Activated naive CD8-positive, alpha-beta T cell treated with anti-CD3 and anti-CD28 coated beads, Interleukin-2, amount 10 ng/mL, durations not matched to agents 7 days and 5 days (primary cell): ENCODE measurements around the gene AQP6. TPM values are rescaled to one million over a fixed set of nuclear protein-coding genes. Genes with fewer than 3 reads are reported as not detected.
A peak's percentile ranks its signal among the peaks of the same experiment; 100 is the strongest.

ENCODE experiments used
- ATAC-seq: fragments of 150-1000 bp; cut with Tn5 transposase; one replicate; pipeline ENCODE4 v1.10.0; 2021; ENCODE audit warnings: low read depth, moderate library complexity
- POLR2A ChIA-PET: fragments of 350-600 bp; sonication (Branson Sonifier 250); formaldehyde crosslinking; loops from one replicate; lab custom pipeline; 2021; ENCODE audit warnings: antibody characterized with exemption; lab: Charles Lee
- DNase-seq: peaks from one replicate; pipeline ENCODE4 v3.0.0; 2021
- H3K27ac Mint-ChIP-seq: one replicate; pipeline ENCODE4 v1.8.0; 2022; ENCODE audit warnings: mild to moderate bottlenecking, mixed read lengths
- H3K27me3 Mint-ChIP-seq: one replicate; pipeline ENCODE4 v1.8.0; 2022; ENCODE audit warnings: mild to moderate bottlenecking, moderate library complexity, mixed read lengths
- H3K36me3 Mint-ChIP-seq: one replicate; pipeline ENCODE4 v1.8.0; 2021; ENCODE audit warnings: mild to moderate bottlenecking, mixed read lengths
- H3K4me1 Mint-ChIP-seq: one replicate; pipeline ENCODE4 v1.8.0; 2021; ENCODE audit warnings: mixed read lengths
- H3K4me3 Mint-ChIP-seq: one replicate; pipeline ENCODE4 v1.8.0; 2022; ENCODE audit warnings: mild to moderate bottlenecking, moderate library complexity, mixed read lengths
- H3K9me3 Mint-ChIP-seq: one replicate; pipeline ENCODE4 v1.8.0; 2021; ENCODE audit warnings: mixed read lengths
- total RNA-seq, 2 experiments: library from RNA; stranded (reverse); gene quantifications; one replicate each; pipeline ENCODE4 v1.2.3, GENCODE V29; 2021

AQP6 gene
- total RNA-seq, 2 experiments from 2014 or later: not detected

- Mint-ChIP-seq H3K27ac (no peak overlapping the region), H3K4me3 (no peak overlapping the region), H3K36me3 (no peaks in the 10 kb centered on the region), H3K4me1 (peaks cover 8% of the 10 kb centered on the region), H3K27me3 (peaks cover 56% of the 10 kb centered on the region), H3K9me3 (no peaks in the 10 kb centered on the region)
- DNase-seq (no peak), ATAC-seq (no peak)
- POLR2A ChIA-PET: no interaction called here
These were observed 8.6 kb upstream of the AQP6 start for GRCh38 chr12:49963976-49964815.

DNA sequence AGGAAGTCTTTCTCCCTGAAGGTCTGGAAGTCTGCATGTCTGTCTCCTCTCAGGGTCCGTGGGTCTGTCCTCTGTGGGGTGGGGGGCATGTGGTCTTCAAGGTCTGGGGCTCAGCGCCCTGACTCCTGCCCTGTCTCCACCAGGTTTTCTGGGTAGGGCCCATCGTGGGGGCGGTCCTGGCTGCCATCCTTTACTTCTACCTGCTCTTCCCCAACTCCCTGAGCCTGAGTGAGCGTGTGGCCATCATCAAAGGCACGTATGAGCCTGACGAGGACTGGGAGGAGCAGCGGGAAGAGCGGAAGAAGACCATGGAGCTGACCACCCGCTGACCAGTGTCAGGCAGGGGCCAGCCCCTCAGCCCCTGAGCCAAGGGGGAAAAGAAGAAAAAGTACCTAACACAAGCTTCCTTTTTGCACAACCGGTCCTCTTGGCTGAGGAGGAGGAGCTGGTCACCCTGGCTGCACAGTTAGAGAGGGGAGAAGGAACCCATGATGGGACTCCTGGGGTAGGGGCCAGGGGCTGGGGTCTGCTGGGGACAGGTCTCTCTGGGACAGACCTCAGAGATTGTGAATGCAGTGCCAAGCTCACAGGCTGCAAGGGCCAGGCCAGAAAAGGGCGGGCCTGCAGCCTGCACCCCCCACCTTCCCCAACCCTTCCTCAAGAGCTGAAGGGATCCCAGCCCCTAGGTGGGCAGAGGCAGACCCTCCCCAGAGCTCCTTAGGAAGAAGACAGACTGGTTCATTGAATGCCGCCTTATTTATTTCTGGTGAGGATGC is 7.7 kb upstream of the AQP6 start:
- Mint-ChIP-seq H3K27ac (no peak overlapping the region), H3K27me3 (peaks cover 48% of the 10 kb centered on the region), H3K9me3 (no peaks in the 10 kb centered on the region), H3K4me3 (no peak overlapping the region), H3K36me3 (no peaks in the 10 kb centered on the region), H3K4me1 (peaks cover 8% of the 10 kb centered on the region)
- DNase-seq (no peak), ATAC-seq (no peak)
- POLR2A ChIA-PET: no interaction called here

DNA sequence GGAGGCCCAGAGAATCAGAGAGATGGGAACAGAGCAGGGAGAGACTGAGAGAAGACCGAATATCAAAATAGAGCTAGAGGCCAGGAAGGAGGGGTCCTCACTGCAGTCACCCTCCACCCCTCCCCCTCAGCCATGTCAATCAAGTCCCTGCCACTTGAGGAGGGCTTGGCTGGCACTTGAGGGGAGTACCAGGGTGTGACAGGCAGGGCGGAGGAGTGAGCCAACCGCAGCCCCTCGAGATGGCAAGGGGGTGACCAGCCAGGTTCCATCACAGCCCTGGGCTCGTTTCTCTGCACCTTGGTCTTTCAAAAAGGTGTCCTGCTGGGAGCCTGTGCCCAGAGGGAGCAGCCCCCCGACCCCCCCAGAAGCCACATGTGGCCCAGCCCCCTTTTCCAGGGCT is 6.9 kb upstream of the AQP6 start:
- Mint-ChIP-seq H3K36me3 (no peaks in the 10 kb centered on the region), H3K4me1 (peaks cover 3% of the 10 kb centered on the region), H3K27ac (no peak overlapping the region), H3K9me3 (no peaks in the 10 kb centered on the region), H3K4me3 (no peak overlapping the region), H3K27me3 (peaks cover 40% of the 10 kb centered on the region)
- ATAC-seq (no peak), DNase-seq (peak; percentile 30)
- POLR2A ChIA-PET: no interaction called here

DNA sequence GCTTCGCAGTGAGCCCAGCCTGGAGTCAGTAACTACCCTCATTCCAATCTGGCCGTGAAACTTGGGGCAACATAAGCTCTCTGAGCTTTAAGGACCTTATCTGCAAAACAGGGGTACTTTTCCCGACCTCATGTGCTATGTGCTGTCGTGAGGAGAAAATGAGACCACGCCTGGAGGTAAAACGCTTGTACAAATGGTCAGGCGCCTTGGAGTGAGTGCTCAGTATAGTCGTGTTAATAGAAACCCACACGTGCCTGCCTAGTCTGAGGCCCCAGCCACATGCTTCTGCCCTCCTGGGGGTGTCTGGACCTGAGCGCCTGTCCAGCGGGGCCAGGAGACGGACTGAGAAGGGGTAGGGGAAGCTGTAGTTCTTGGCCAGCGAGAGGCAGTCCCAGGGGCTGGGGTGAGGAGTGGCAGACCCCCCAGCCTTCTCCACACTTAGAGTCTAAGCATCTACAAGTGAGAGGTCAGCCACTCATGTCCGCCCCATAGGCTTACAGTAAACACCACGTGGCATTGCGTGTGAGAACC is 6.2 kb upstream of the AQP6 start:
- DNase-seq (no peak), ATAC-seq (no peak)
- Mint-ChIP-seq H3K27me3 (peaks cover 38% of the 10 kb centered on the region), H3K4me3 (peak overlapping the region; percentile 29), H3K36me3 (no peaks in the 10 kb centered on the region), H3K4me1 (peaks cover 3% of the 10 kb centered on the region), H3K27ac (no peak overlapping the region), H3K9me3 (no peaks in the 10 kb centered on the region)
- POLR2A ChIA-PET: interaction anchor here (0.9 to 1.4 kb wide), 3 partner anchors 90 to 118 kb away, joined by 3 to 7 read pairs (median 3); partner anchors contain the start of gene SMARCD1

GRCh38 chr12:49967042-49967776 is 5.5 kb upstream of the AQP6 start:
- peaks cover 3% of the 10 kb centered on the region for H3K4me1 Mint-ChIP-seq
- no peak overlapping the region for H3K27ac Mint-ChIP-seq
- peaks cover 36% of the 10 kb centered on the region for H3K27me3 Mint-ChIP-seq
- ATAC-seq (peak; percentile 90), DNase-seq (peak; percentile 97)
- POLR2A ChIA-PET: interaction anchor here (0.9 to 1.4 kb wide), 4 partner anchors 53 to 118 kb away, joined by 3 to 7 read pairs (median 3); partner anchors contain the start of gene SMARCD1
- peak overlapping the region; percentile 61 for H3K4me3 Mint-ChIP-seq
- no peaks in the 10 kb centered on the region for H3K36me3 Mint-ChIP-seq
- H3K9me3 Mint-ChIP-seq: no peaks in the 10 kb centered on the region

GRCh38 chr12:49967777-49968250 is 4.9 kb upstream of the AQP6 start:
- no peaks in the 10 kb centered on the region for H3K9me3 Mint-ChIP-seq
- no peaks in the 10 kb centered on the region for H3K36me3 Mint-ChIP-seq
- POLR2A ChIA-PET: interaction anchor here (1.0 to 1.4 kb wide), 3 partner anchors 53 to 91 kb away, joined by 3 to 7 read pairs (median 3); no protein-coding TSS in a partner anchor
- no peak overlapping the region for H3K27ac Mint-ChIP-seq
- no peak for DNase-seq
- no peak for ATAC-seq
- peaks cover 3% of the 10 kb centered on the region for H3K4me1 Mint-ChIP-seq
- H3K4me3 Mint-ChIP-seq: peak overlapping the region; percentile 61
- H3K27me3 Mint-ChIP-seq: peaks cover 30% of the 10 kb centered on the region

DNA sequence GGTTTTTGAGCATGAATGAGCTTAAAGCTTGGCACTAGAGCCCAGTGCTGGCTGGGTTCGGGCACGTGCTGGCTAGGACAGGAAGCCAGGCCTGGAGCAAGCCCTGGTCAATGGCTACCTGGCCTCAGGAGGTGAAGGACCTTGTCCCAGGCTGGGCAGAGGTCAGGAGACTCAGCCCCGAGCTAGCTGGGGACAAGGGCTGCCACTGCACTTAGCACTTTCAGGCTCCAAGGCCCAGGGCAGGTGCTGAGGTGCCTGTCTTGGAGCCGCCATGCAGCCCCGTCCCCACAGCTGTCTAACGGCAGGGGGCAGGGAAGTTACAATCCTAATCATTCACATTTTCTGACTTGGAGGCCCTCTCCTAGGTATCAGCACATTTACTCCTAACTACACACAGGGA is 4.3 kb upstream of the AQP6 start:
- Mint-ChIP-seq H3K4me3 (no peak overlapping the region), H3K4me1 (peaks cover 3% of the 10 kb centered on the region), H3K27ac (no peak overlapping the region), H3K36me3 (no peaks in the 10 kb centered on the region), H3K9me3 (no peaks in the 10 kb centered on the region), H3K27me3 (peaks cover 26% of the 10 kb centered on the region)
- ATAC-seq (no peak), DNase-seq (no peak)
- POLR2A ChIA-PET: interaction anchor here (0.6 to 1.1 kb wide), 2 partner anchors 52 to 210 kb away, joined by 3 read pairs; no protein-coding TSS in a partner anchor

- POLR2A ChIA-PET: interaction anchor here (1.0 kb wide), 1 partner anchor 81 kb away, joined by 3 read pairs; no protein-coding TSS in a partner anchor
- ATAC-seq (no peak), DNase-seq (no peak)
- H3K27me3 Mint-ChIP-seq: peaks cover 21% of the 10 kb centered on the region
- no peaks in the 10 kb centered on the region for H3K36me3 Mint-ChIP-seq
- peaks cover 3% of the 10 kb centered on the region for H3K4me1 Mint-ChIP-seq
- no peak overlapping the region for H3K27ac Mint-ChIP-seq
- H3K4me3 Mint-ChIP-seq: no peak overlapping the region
- no peaks in the 10 kb centered on the region for H3K9me3 Mint-ChIP-seq
These were observed 3.7 kb upstream of the AQP6 start for GRCh38 chr12:49969027-49969426.

DNA sequence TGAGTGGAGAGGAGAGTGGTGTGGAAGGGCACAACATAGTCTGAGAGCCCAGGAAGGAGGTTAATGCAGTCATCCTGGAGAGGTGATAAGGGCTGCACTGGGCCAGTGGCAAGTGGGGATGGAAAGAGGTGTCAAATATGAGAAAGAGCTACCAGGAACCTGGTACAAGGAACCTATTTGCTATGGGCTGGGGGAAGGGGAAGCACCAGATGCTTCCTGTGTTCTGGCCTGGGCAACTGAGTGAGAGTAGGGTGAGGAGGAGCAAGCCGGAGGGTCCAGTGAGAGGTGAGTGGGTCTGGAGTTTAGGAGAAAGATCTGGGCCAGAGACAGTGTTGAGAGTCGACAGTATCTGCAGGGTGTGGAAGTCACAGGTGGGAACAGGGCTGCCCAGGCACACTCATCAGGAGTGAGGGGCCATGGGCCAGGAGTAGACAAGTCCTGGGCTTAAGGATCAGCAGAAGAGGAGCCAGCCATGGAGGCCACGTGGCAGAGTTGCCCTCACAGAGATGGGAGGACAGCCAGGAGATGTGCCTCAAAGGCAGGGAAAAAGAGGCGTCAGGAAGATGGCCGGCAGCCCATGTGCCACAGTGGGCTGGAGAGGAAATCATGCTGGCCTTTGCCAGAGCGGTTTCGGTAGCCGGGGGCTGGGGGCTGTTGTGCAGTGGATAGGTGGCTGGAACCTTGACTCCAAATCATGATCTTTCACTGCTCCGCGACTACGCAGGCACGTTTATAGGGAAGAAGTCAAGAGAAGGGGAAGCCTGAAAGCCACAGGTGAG is 2.9 kb upstream of the AQP6 start:
- Mint-ChIP-seq H3K9me3 (no peaks in the 10 kb centered on the region), H3K4me3 (no peak overlapping the region), H3K4me1 (peaks cover 3% of the 10 kb centered on the region), H3K36me3 (no peaks in the 10 kb centered on the region), H3K27me3 (peaks cover 14% of the 10 kb centered on the region), H3K27ac (no peak overlapping the region)
- no peak for ATAC-seq
- no peak for DNase-seq
- POLR2A ChIA-PET: interaction anchor here (1.0 kb wide), 1 partner anchor 80 kb away, joined by 3 read pairs; no protein-coding TSS in a partner anchor

DNA sequence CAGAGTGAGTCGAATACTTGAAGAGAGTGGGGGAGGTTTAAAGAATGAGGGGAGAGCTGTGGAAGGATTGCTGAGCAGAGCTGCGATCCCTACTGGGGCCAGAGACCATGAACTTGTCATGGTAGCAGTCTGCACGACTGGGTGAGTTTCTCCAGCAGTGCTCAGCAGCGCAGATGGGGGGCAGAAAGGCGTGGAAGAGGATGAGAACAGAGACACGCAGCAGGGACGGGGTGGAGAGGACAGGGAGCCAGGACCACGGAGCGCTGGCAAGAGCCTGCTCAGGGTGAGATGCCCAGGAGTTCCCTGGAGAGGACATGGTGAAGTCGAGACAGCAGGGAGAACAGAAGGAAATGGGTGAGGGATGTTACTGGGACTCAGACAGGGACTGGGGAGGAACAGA is 2.1 kb upstream of the AQP6 start:
- no peak for DNase-seq
- H3K4me3 Mint-ChIP-seq: no peak overlapping the region
- peaks cover 13% of the 10 kb centered on the region for H3K27me3 Mint-ChIP-seq
- H3K36me3 Mint-ChIP-seq: no peaks in the 10 kb centered on the region
- H3K4me1 Mint-ChIP-seq: peaks cover 3% of the 10 kb centered on the region
- POLR2A ChIA-PET: no interaction called here
- H3K9me3 Mint-ChIP-seq: no peaks in the 10 kb centered on the region
- ATAC-seq: no peak
- H3K27ac Mint-ChIP-seq: no peak overlapping the region

GRCh38 chr12:49971141-49971540 is 1.6 kb upstream of the AQP6 start:
- no peak for ATAC-seq
- H3K27ac Mint-ChIP-seq: no peak overlapping the region
- DNase-seq: no peak
- peaks cover 10% of the 10 kb centered on the region for H3K27me3 Mint-ChIP-seq
- no peak overlapping the region for H3K4me3 Mint-ChIP-seq
- H3K4me1 Mint-ChIP-seq: peaks cover 3% of the 10 kb centered on the region
- H3K36me3 Mint-ChIP-seq: no peaks in the 10 kb centered on the region
- POLR2A ChIA-PET: no interaction called here
- no peaks in the 10 kb centered on the region for H3K9me3 Mint-ChIP-seq

DNA sequence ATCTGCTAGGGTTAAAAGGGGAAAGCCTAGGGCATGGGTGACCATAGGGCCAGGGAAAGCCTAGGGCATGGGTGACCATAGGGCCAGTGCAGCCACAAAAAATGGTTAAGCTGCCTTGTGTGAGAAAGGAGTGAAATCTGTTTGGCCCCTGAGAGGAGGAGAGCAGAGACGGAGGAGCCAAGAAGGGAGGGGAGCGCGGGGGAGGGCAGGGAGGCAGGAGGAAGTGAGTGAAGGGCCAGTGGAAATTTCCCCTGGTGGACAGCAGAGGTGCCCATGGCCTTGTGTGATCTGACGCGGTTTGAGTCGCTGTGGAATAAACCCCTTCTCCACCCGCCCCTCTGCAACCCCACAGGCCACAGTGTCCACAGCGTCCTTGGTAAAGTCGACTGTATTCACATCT is 618 bp upstream of the AQP6 start:
- ATAC-seq: no peak
- no peak overlapping the region for H3K4me3 Mint-ChIP-seq
- no peaks in the 10 kb centered on the region for H3K36me3 Mint-ChIP-seq
- H3K27me3 Mint-ChIP-seq: peaks cover 5% of the 10 kb centered on the region
- DNase-seq: peak; percentile 4
- H3K27ac Mint-ChIP-seq: no peak overlapping the region
- H3K9me3 Mint-ChIP-seq: no peaks in the 10 kb centered on the region
- POLR2A ChIA-PET: no interaction called here
- peaks cover 1% of the 10 kb centered on the region for H3K4me1 Mint-ChIP-seq
